HUES6 (cell line): ENCODE measurements around the gene LRP3.

Experiments used
- H3K27ac ChIP-seq: 2 replicates; pipeline ENCODE4 v1.7.0; 2013; ENCODE audit warnings: low read depth, mild to moderate bottlenecking, low read length, inconsistent platforms
- H3K27me3 ChIP-seq: 2 replicates; pipeline ENCODE4 v1.6.1; 2013; ENCODE audit warnings: low read length; ENCODE audit not compliant: control insufficient read depth, insufficient read depth
- H3K36me3 ChIP-seq: 2 replicates; pipeline ENCODE4 v1.6.1; 2013; ENCODE audit warnings: low read length; ENCODE audit not compliant: control insufficient read depth, insufficient read depth
- H3K4me1 ChIP-seq: 2 replicates; pipeline ENCODE4 v1.6.1; 2013; ENCODE audit warnings: low read length; ENCODE audit not compliant: control insufficient read depth, insufficient read depth
- H3K4me3 ChIP-seq: 2 replicates; pipeline ENCODE4 v1.5.1; 2013; ENCODE audit warnings: low read depth, low read length
- H3K9ac ChIP-seq: one replicate; pipeline ENCODE4 v1.6.1; 2013; ENCODE audit warnings: mild to moderate bottlenecking, low read length
- H3K9me3 ChIP-seq: 2 replicates; pipeline ENCODE4 v1.6.1; 2013; ENCODE audit warnings: low read depth, low read length; ENCODE audit not compliant: control insufficient read depth, insufficient read depth

Gene LRP3

DNA sequence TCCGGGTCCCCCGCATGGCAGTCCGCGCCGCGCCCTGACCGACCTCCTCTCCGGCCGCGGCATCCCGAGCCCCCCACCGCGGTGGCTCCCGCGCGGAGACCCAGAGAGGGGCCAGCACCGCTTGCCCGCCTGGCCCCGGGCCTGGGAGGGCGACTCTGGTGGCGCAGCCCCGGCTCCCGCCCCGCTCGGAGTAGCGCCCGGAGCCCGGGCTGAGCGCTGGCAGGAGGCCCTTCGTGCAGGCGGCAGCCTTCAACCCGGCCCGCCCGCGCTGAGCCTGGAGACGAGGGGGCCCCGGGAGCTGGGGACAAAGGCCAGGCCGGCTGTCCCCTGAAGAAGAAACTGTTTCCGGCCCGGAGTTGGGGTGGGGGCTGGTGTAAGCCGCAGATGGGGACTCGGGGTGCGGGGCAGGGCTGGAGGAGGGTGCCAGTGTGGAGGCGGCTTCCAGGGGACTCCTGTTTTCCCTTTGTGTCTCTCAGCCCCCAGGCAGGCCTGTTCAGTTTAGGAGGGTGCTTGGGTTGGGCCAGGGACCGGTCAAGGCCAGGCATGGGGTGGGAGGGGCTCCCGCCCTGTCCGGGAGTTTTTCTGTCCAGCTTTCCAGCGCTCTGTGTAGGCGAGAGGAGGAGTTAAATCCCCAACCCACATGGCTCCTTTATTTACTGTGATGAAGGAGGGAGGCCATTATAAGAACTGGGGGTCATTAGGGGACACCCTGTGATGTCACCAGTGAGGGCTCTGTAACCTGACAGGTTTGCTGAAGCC, 935 bp downstream of the LRP3 start:
- Histone ChIP-seq H3K27me3 (peaks cover 28% of the 10 kb centered on the region), H3K9me3 (no peaks in the 10 kb centered on the region), H3K4me3 (peak overlapping the region; percentile 64), H3K9ac (peak overlapping the region; percentile 60), H3K4me1 (peaks cover 6% of the 10 kb centered on the region), H3K36me3 (peaks cover 9% of the 10 kb centered on the region), H3K27ac (no peak overlapping the region)

DNA sequence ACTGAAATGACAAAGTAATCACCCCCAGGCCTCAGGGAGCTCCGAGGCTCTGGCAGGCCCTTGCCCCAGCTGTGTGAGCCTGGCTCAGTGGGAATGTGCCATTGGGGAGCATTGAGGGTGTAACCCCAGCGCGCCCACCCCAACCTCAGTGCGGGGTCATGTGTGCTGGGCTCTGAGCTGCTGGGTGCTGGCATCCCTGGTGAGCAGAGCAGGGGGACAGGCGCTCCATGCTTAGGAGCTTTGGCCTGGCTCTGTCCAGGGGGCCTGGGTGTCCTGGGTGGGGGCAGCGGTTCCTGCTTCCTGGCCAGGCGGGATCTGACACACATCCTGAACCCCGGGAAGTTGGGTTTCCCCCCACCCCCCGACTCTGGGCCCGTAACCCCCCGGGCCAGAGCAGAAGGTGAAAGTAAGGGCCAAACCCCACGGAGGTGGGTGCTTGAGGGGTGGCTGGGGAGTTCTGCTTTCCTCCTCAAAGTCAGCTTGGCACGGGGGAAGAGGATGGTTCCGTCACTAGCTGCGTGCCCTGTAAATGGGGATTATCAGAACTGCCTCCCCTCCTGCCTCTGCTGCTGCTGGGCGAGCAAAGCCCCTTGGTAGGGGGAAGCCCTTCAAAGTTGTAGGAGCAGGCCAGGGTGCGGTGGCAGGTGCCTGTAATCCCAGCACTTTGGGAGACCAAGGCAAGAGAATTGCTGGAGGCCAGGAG, 1.7 kb downstream of the LRP3 start:
- H3K4me3 ChIP-seq = peak overlapping the region; percentile 64
- H3K27me3 ChIP-seq = peaks cover 28% of the 10 kb centered on the region
- no peak overlapping the region for H3K27ac ChIP-seq
- peaks cover 6% of the 10 kb centered on the region for H3K4me1 ChIP-seq
- H3K9ac ChIP-seq = no peak overlapping the region
- H3K9me3 ChIP-seq = no peaks in the 10 kb centered on the region
- peaks cover 9% of the 10 kb centered on the region for H3K36me3 ChIP-seq

DNA sequence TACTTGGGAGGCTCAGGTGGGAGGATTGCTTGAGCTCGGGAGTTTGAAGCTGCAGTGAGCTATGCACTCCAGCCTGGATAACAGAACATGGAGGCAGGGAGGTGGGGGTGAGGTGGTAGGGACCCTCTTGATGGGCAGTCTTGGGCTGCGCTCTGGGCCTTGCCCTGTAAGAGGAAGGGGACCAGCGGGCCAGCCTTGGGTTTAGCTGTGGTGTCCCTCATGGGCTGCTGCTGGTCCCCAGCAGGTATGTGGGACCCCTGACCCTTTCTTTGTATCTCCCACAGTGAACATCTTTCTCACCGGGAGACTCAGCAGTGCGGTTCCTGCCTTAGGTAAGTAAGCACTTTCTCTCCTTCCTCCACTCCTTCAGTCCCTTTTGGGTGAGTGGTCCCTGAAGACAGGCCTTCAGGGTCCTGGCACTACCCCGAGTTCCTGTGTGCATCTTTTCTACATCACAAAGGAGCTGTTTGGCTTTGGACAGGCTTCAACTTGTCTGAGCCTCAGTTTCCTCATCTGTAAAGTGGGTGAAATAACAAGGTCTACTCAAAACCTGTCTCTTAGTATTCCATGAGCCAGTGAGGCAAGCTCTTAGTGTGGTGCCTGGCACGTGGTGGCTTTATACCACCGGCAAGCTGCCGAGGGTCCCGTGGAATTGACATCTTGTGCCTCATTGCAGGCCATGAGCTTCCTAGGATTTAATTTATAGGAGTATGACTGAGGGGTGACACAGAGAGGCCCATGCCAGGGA, 2.5 kb downstream of the LRP3 start:
- Histone ChIP-seq H3K27me3 (peaks cover 26% of the 10 kb centered on the region), H3K36me3 (peaks cover 9% of the 10 kb centered on the region), H3K9ac (no peak overlapping the region), H3K4me1 (peaks cover 6% of the 10 kb centered on the region), H3K4me3 (no peak overlapping the region), H3K27ac (no peak overlapping the region), H3K9me3 (no peaks in the 10 kb centered on the region)

DNA sequence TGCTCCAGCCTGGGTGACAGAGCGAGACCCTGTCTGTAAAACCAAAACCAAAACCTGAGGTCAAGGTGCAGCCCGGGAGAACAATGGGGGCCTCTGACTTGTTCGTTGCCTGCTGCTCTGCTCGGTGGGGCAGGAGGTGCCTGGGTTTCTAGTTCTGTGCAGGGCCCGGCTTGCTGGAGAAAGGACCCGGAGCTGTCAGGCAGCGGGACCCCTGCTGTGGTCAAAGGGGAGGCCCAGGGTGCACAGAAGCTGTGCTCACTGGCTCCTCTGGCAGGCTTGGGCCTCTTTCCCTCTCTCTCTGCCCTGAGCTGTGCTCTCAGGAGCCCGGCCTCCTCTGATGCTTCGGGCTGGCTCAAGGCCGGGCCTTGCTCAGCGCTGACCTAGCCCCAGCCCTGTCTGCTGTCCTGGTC, 3.5 kb downstream of the LRP3 start:
- Histone ChIP-seq H3K4me1 (peaks cover 6% of the 10 kb centered on the region), H3K9me3 (no peaks in the 10 kb centered on the region), H3K36me3 (peaks cover 10% of the 10 kb centered on the region), H3K4me3 (no peak overlapping the region), H3K27ac (no peak overlapping the region), H3K9ac (no peak overlapping the region), H3K27me3 (peaks cover 20% of the 10 kb centered on the region)

DNA sequence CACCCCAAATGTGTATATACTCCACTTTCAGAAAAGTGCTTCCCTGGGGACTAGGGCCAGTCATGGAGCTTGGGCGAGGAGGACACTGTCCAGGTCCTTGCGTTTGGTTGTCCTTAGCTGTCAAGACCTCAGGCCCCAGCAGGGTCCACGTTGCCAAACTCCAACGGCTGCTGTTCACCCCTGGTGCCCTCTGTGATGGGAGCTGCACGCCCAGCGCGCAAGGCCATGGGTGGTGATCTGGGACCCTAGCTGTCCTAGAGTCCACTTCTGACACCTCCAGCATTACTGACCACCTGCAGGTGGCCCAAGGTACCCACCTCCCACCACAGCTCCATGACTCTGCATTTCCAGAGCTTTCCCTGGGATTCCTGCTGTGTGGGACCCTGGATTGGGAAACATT, 4.0 kb downstream of the LRP3 start:
- Histone ChIP-seq H3K27me3 (peaks cover 15% of the 10 kb centered on the region), H3K4me1 (peaks cover 6% of the 10 kb centered on the region), H3K36me3 (peaks cover 16% of the 10 kb centered on the region), H3K27ac (no peak overlapping the region), H3K4me3 (no peak overlapping the region), H3K9me3 (no peaks in the 10 kb centered on the region), H3K9ac (no peak overlapping the region)

DNA sequence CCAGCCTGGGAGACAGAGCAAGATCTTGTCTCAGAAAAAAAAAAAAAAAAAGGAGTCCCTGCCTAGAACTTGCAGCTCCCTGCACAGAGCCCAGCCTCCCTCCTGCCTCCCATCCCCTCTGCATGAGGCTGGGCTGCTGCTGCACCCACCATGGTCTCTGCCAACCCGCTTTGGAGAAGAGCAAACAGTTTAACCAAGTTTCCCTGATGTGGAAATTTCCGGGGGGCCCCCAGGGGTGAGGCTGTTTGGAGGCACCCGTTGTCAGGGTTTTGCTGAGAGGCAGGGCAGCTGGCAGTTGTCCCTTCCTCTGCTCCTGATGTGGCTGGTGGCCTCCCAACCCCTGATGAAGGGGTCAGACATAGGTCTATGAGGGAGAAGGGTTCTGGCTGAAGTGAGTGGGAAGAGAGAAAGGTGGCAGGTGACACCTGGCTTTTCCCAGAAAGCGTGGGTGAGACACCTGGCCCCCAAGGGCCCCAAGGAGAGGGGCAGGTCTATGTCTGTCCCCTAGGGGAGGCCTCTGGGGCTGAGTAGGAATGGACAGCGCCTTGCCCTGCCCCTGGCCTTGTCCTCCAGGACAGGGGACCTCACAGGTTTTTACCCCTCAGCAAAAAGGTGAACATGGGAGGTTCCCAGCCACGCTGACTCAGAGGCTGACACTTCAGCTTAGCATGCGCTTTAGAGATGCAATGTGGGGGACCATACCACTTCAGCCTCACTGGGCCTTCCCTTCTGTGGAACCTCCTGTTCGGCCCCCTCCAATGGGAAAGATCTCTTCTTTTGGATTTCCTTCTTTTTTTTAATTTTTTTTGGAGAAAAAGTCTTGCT, 5.5 kb downstream of the LRP3 start:
- Histone ChIP-seq H3K9ac (no peak overlapping the region), H3K4me1 (peaks cover 6% of the 10 kb centered on the region), H3K9me3 (no peaks in the 10 kb centered on the region), H3K4me3 (no peak overlapping the region), H3K27me3 (peaks cover 7% of the 10 kb centered on the region), H3K36me3 (peaks cover 18% of the 10 kb centered on the region), H3K27ac (no peak overlapping the region)

DNA sequence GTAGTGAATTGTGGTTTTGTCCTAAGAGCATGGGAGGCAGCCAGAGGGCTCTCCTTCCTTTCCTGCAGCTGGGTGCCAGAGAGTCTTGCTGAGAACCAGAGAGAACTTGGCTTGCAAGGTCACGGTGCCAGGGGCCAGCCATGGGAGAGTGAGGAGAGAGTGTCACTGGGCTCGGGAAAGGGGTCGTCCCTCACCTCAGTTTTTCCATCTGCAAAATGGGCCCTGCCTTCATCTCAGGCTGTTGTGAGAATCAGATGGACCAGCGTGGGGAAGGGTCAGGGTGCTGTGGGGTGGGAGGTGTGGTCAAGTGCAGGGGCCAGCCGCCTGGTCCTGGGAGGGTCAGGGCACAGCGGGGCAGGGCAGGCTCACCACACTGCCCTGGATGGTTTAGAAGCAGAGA, 7.3 kb downstream of the LRP3 start:
- no peak overlapping the region for H3K9ac ChIP-seq
- no peaks in the 10 kb centered on the region for H3K9me3 ChIP-seq
- H3K36me3 ChIP-seq = peaks cover 34% of the 10 kb centered on the region
- no peak overlapping the region for H3K4me3 ChIP-seq
- H3K27me3 ChIP-seq = no peaks in the 10 kb centered on the region
- H3K27ac ChIP-seq = no peak overlapping the region
- H3K4me1 ChIP-seq = no peaks in the 10 kb centered on the region

DNA sequence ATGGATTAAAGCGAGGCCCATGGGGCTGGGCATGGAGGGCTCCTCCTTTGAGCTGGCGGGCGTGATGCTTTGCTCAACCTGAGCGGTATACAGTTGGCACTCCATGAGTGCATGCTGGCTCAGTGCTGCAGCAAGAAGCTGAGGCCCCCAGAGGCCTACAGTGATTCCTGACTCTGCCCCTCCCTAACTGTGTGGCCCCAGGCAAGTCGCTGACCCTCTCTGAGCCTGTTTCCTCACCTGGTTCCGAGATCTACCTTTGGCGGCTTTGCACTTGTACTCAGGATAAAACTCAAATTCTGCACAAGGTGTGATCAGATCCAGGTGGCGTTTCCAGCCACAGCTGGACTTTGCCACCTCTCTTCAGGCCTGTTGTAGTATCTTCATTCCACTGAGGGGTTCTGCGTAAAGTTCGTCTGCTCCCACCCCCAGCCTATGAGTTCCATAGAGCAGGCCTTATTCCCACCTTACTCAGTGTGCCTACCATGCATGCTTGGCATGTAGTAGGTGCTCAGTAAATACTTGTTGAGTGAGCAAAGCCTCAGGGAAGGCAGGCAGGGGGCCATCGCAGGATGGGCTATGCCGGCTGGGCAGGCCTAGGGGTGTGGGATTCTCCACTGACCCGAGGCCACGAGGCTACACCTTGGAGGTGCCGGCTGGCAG, 7.9 kb downstream of the LRP3 start:
- no peaks in the 10 kb centered on the region for H3K9me3 ChIP-seq
- no peaks in the 10 kb centered on the region for H3K4me1 ChIP-seq
- H3K9ac ChIP-seq = no peak overlapping the region
- H3K27ac ChIP-seq = no peak overlapping the region
- no peaks in the 10 kb centered on the region for H3K27me3 ChIP-seq
- peaks cover 36% of the 10 kb centered on the region for H3K36me3 ChIP-seq
- H3K4me3 ChIP-seq = no peak overlapping the region

DNA sequence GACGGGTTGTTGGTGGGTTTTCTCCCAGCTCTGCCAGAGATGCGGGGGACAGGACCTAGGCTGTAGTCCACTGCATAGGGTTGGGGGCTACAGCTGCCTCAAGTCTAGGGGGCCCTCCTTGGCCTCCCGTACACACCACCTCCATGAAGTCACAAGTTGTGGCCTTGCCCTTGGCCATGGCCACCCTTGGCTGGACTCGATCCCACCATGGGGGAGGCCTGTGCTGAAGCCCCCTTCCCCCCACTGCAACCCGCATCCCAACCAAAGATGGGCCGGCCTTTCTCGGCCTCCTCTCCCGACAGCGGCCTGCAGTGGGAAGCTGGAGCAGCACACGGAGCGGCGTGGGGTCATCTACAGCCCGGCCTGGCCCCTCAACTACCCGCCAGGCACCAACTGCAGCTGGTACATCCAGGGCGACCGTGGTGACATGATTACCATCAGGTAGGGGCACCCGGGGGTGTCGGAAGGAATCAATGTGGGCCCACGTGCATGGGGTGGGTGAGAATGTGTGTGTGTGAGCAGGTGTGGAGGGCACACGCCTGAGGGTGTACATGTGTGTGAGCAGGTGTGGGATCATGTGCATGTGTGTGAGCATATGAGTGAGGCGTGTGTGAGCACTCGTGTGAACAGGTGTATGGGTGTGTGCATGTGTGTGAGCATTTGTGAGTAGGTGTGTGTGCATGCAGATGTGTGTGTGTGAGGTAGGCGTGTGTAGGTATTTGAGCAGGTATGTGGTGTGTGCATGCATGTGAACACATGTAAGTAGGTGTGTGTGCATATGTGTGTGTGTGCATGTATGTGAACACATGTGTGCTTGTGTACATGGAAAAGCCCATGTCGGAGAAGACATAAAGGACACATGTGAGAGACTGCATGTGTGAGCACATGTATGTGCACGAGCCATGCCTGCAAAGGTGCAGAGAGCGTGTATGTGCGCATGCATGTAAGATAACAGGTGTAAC, 8.7 kb downstream of the LRP3 start:
- H3K9ac ChIP-seq = no peak overlapping the region
- no peaks in the 10 kb centered on the region for H3K9me3 ChIP-seq
- no peak overlapping the region for H3K4me3 ChIP-seq
- no peak overlapping the region for H3K27ac ChIP-seq
- H3K4me1 ChIP-seq = no peaks in the 10 kb centered on the region
- peaks cover 34% of the 10 kb centered on the region for H3K36me3 ChIP-seq
- H3K27me3 ChIP-seq = no peaks in the 10 kb centered on the region
